Stimulated activated CD8-positive, alpha-beta memory T cell treated with anti-CD3 and anti-CD28 coated beads, Interleukin-15, amount 100 ng/mL, for 1 hour (primary cell): Measurements from ENCODE around the gene MELK.

Source experiments
- DNase-seq: peaks from one replicate; pipeline ENCODE4 v3.0.0-alpha.2; 2020; ENCODE audit warnings: low read depth

Gene MELK

GRCh38 chr9:36584620-36585460, 12.1 kb downstream of the MELK start:
- DNase-seq = no peak

- no peak for DNase-seq
Measured at GRCh38 chr9:36590231-36590630, 17.5 kb downstream of the MELK start.

GRCh38 chr9:36592801-36593583, 20.3 kb downstream of the MELK start:
- no peak for DNase-seq

- DNase-seq = no peak
Measured at GRCh38 chr9:36594213-36594612, 21.5 kb downstream of the MELK start.

- DNase-seq = no peak
Measured at GRCh38 chr9:36597412-36598178, 24.9 kb downstream of the MELK start.

GRCh38 chr9:36598273-36598672, 25.6 kb downstream of the MELK start:
- no peak for DNase-seq

GRCh38 chr9:36603006-36603405, 30.3 kb downstream of the MELK start:
- no peak for DNase-seq

GRCh38 chr9:36609306-36609705, 36.6 kb downstream of the MELK start:
- DNase-seq = no peak

GRCh38 chr9:36622121-36622520, 49.4 kb downstream of the MELK start:
- no peak for DNase-seq

GRCh38 chr9:36623280-36623679, 50.6 kb downstream of the MELK start:
- DNase-seq = no peak

GRCh38 chr9:36625006-36625615, 52.4 kb downstream of the MELK start:
- DNase-seq = no peak

- DNase-seq = no peak
Measured at GRCh38 chr9:36632892-36633291, 60.2 kb downstream of the MELK start.

- DNase-seq = no peak
Measured at GRCh38 chr9:36637491-36638270, 65.0 kb downstream of the MELK start.

- no peak for DNase-seq
Measured at GRCh38 chr9:36640771-36641381, 68.2 kb downstream of the MELK start.

- DNase-seq = no peak
Measured at GRCh38 chr9:36642817-36643216, 70.1 kb downstream of the MELK start.

GRCh38 chr9:36656842-36657241, 84.1 kb downstream of the MELK start:
- no peak for DNase-seq

GRCh38 chr9:36659500-36659899, 86.8 kb downstream of the MELK start:
- no peak for DNase-seq

GRCh38 chr9:36664806-36665205, 92.1 kb downstream of the MELK start:
- no peak for DNase-seq

GRCh38 chr9:36665387-36665786, 92.7 kb downstream of the MELK start:
- no peak for DNase-seq

- no peak for DNase-seq
Measured at GRCh38 chr9:36665921-36666431, 93.3 kb downstream of the MELK start.

- DNase-seq = no peak
Measured at GRCh38 chr9:36671561-36671960, 98.9 kb downstream of the MELK start.
